AG04450 (cell line): ENCODE data around the gene CUZD1. TPM values are rescaled to one million over a fixed set of nuclear protein-coding genes. Genes with fewer than 3 reads are reported as not detected.
"Not testable (repeated sequence)": the region's sequence is repeated elsewhere in the genome, so short reads cannot be mapped to it uniquely, and the experiment has no call there.

ENCODE experiments used
- CTCF ChIA-PET: fragments of 300-600, 350-600 bp; formaldehyde crosslinking; extraction: SDS; loops from one replicate; lab custom pipeline; 2022; ENCODE audit warnings: antibody characterized with exemption, inconsistent platforms; lab: Charles Lee
- POLR2A ChIA-PET: fragments of 350-600 bp; formaldehyde crosslinking; extraction: SDS; loops from one replicate; lab custom pipeline; 2021; ENCODE audit warnings: antibody characterized with exemption, inconsistent platforms; lab: Yijun Ruan, JAX
- DNase-seq: peaks from one replicate; pipeline ENCODE4 v3.0.0-alpha.2; 2011; ENCODE audit warnings: low read depth, low spot score
- H3K27ac ChIP-seq: one replicate; pipeline ENCODE4 v1.5.1; 2012; ENCODE audit warnings: low read depth, low read length, control low read depth
- H3K27me3 ChIP-seq: one replicate; pipeline ENCODE4 v1.6.0; 2012; ENCODE audit warnings: low read length; ENCODE audit not compliant: control insufficient read depth, insufficient read depth
- H3K4me3 ChIP-seq: 2 replicates; pipeline ENCODE4 v1.5.1; 2011; ENCODE audit warnings: mild to moderate bottlenecking, low read depth, low read length, control low read depth
- H3K9me3 ChIP-seq: 2 replicates; pipeline ENCODE4 v1.5.1; 2012; ENCODE audit warnings: low read length; ENCODE audit not compliant: control insufficient read depth, insufficient read depth
- polyA plus RNA-seq: library from polyadenylated mRNA; depleted of rRNA; stranded (reverse); fragments of >200 nt; gene quantifications from 2 replicates; pipeline ENCODE4 v1.2.3, GENCODE V29; 2011
- TF ChIP-seq, protein P1 (sequence below): IDR thresholded peaks from 2 replicates; pipeline ENCODE4 v1.5.1; 2011; ENCODE audit warnings: low read depth, low read length, control low read depth, inconsistent platforms

Gene CUZD1
- polyA plus RNA-seq, 1 experiment, result 1.5 TPM

DNA sequence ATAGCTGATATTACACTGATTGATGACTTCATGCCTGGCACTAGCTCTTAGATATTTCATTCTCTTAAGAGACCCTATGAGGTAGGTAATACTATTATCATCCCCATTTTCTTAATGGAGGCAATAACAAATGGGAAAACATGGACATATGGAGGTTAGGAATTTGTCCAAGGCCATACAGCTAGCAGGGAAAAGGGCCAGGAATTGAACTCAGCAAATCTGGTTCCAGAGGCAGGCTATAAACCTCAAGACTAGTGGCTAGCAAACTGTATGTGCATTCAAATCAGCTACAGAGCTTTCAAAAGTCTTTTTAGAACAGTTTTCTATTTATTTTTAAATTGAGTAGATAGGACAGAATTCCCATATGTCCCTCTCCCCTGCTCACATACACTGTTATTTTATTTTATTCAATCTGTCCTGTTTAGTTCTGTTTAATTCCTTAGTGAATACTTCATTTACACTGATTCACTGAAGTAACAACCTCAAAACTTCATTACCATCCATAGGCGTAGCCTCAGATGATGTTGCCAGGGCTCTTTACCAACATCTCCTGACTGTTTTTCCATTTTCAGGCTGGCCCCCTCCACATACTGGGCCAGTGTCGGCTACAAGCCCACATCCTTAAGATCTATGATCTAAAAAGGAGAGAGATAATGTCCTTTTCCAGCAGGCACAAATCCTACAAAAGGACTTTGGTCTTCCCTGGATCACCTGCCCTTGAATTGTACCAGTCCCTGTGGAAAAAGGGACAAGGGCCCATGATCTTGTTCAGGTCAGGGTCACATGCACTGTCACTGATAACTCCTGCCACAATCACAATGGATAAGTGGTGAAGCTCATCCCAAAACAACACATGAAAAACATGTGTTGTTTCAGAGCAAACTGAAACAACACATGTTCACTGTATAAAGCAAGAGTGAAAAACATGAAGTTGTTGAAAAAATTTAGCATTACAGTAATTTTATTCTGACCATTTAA, 17.8 kb upstream of the CUZD1 start:
- POLR2A ChIA-PET, result no interaction called here
- Histone ChIP-seq H3K9me3 (0 out of 2 replicates have a peak, but pooled peaks cover 2% of the 10 kb centered on the region), H3K27ac (no peak overlapping the region), H3K4me3 (no peak overlapping the region), H3K27me3 (no peaks in the 10 kb centered on the region)
- TF ChIP-seq, protein P1, sequence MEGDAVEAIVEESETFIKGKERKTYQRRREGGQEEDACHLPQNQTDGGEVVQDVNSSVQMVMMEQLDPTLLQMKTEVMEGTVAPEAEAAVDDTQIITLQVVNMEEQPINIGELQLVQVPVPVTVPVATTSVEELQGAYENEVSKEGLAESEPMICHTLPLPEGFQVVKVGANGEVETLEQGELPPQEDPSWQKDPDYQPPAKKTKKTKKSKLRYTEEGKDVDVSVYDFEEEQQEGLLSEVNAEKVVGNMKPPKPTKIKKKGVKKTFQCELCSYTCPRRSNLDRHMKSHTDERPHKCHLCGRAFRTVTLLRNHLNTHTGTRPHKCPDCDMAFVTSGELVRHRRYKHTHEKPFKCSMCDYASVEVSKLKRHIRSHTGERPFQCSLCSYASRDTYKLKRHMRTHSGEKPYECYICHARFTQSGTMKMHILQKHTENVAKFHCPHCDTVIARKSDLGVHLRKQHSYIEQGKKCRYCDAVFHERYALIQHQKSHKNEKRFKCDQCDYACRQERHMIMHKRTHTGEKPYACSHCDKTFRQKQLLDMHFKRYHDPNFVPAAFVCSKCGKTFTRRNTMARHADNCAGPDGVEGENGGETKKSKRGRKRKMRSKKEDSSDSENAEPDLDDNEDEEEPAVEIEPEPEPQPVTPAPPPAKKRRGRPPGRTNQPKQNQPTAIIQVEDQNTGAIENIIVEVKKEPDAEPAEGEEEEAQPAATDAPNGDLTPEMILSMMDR, result no peak
- CTCF ChIA-PET, result interaction anchor here (0.8 kb wide), 1 partner anchor 116 kb away, joined by 3 read pairs; no protein-coding TSS in a partner anchor
- DNase-seq, result no peak

DNA sequence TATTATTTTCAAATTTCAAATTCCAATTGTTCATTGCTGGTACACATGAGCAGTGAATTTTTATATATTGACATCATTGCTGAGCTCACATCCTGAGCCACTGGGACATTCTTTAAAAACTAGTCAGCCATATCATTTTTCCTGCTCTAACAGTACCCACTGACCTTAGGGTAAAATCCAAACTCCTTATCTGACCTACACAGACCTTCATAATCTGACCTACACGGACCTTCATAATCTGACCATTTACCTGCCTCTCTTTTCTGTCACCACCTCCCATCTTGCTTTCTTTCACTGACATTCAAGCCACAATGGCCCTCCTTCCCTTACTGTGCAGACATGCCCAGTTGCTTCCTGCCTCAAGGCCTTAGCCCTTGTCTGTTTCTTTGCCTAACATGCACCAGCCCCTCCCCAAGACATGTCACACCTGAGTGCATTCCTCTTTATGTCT, 16.1 kb upstream of the CUZD1 start:
- H3K9me3 ChIP-seq, result no peaks in the 10 kb centered on the region
- POLR2A ChIA-PET, result no interaction called here
- TF ChIP-seq, protein P1, result no peak
- peak overlapping the region; percentile 77 for H3K27ac ChIP-seq
- no peak for DNase-seq
- CTCF ChIA-PET, result no interaction called here
- no peak overlapping the region for H3K4me3 ChIP-seq
- H3K27me3 ChIP-seq, result no peaks in the 10 kb centered on the region

DNA sequence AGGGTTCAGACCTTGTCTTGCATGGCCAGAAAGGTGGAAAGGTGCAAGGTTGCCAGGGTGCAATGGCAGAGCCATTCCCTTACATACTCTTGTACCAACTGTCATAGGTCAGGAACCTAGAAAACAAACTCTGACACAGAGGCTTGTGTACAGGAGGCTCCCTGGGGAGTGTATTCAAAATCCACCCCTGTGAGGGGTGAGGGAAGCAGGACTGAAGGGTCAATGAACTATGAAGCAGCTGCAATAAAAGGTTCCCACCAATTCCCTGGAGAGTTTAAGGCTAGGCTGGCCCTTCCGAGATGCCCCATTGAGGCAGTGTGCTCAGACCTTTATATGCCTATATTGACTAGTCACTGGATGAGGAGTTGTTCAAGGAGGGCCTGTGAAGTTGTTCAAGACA, 13.9 kb upstream of the CUZD1 start:
- CTCF ChIA-PET, result no interaction called here
- H3K4me3 ChIP-seq, result no peak overlapping the region
- POLR2A ChIA-PET, result no interaction called here
- H3K9me3 ChIP-seq, result no peaks in the 10 kb centered on the region
- DNase-seq, result no peak
- H3K27ac ChIP-seq, result no peak overlapping the region
- no peaks in the 10 kb centered on the region for H3K27me3 ChIP-seq
- TF ChIP-seq, protein P1, result no peak

DNA sequence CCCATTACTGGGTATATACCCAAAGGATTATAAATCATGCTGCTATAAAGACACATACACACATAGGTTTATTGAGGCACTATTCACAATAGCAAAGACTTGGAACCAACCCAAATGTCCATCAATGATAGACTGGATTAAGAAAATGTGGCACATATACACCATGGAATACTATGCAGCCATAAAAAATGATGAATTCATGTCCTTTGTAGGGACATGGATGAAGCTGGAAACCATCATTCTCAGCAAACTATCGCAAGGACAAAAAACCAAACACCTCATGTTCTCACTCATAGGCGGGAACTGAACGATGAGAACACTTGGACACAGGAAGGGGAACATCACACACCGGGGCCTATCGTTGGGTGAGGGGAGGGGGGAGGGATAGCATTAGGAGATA, 12.4 kb upstream of the CUZD1 start:
- H3K27ac ChIP-seq, H3K27me3 ChIP-seq, H3K4me3 ChIP-seq, DNase-seq, CTCF ChIA-PET, H3K9me3 ChIP-seq, POLR2A ChIA-PET: not testable (repeated sequence)

DNA sequence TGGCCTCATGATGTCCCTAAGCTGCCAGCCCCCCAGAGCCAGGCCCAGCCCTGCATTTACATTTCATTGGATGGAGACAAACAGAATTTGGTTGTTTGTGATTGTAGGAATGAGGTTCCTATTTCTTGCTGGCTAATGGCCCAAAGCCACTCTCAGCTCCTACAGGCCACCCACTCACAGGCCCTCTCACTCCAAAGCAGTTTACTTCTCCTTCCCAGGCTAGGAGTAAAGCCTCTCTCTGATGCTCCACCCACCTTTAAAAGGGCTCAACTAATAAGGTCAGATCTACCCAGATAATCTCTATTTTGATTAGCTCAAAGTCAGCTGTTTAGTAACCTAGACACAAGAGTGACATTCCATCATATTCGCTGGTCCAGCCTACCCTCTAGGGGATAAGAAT, 11.2 kb upstream of the CUZD1 start:
- TF ChIP-seq, protein P1, result no peak
- Histone ChIP-seq H3K27me3 (no peaks in the 10 kb centered on the region), H3K9me3 (no peaks in the 10 kb centered on the region), H3K27ac (no peak overlapping the region), H3K4me3 (no peak overlapping the region)
- CTCF ChIA-PET, result no interaction called here
- DNase-seq, result no peak
- POLR2A ChIA-PET, result interaction anchor here (0.6 kb wide), 1 partner anchor 405 kb away, joined by 3 read pairs; no protein-coding TSS in a partner anchor
